ENCODE measurements around the gene PLCB1. TPM values are rescaled to one million over a fixed set of nuclear protein-coding genes. Genes with fewer than 3 reads are reported as not detected.

Gene PLCB1
- total RNA-seq, 1 experiment from 2014 or later, result 4.4 TPM

- ATAC-seq (no peak), DNase-seq (no peak)
- Histone ChIP-seq H3K27me3 (ENCODE audit: low read length) (peaks cover 15% of the 10 kb centered on the region; the same call in 1 of the 2 replicates), H3K4me1 (ENCODE audit: insufficient read depth, low read length) (no peaks in the 10 kb centered on the region), H3K27ac (ENCODE audit: low read length) (no peak overlapping the region), H3K79me2 (ENCODE audit: low read length) (no peaks in the 10 kb centered on the region), H2AFZ (ENCODE audit: low read length) (no peak overlapping the region), H3K9me2 (replicated peaks; ENCODE audit: low read length) (no peaks in the 10 kb centered on the region), H3K36me3 (ENCODE audit: low read depth, low read length) (no peaks in the 10 kb centered on the region), H3K4me2 (ENCODE audit: low read length) (no peak overlapping the region), H3F3A (ENCODE audit: low read length, unreplicated experiment) (no peaks in the 10 kb centered on the region), H4K20me1 (ENCODE audit: low read length) (no peaks in the 10 kb centered on the region), H3K9ac (ENCODE audit: low read length) (no peak overlapping the region), H3K9me3 (ENCODE audit: low read length) (no peaks in the 10 kb centered on the region), H3K4me3 (ENCODE audit: low read length) (no peak overlapping the region)
- intact Hi-C loops (cut with micrococcal nuclease), result no loop called here
- CTCF ChIA-PET, result no interaction called here
- no TSS peak for BruUV-seq (replicated peaks)
- POLR2A ChIA-PET (ENCODE audit: unreplicated experiment), result no interaction called here
- TF ChIP-seq CTCF (conservative IDR thresholded peaks at IDR 0.05; ENCODE audit: low read depth, low read length), result no peak
- TF ChIP-seq EZH2 (IDR thresholded peaks at IDR 0.05; ENCODE audit: low read length, unreplicated experiment), result no peak
- TF ChIP-seq EZH2phosphoT487 (IDR thresholded peaks at IDR 0.05; ENCODE audit: borderline replicate concordance, low read length), result no peak
Measured at GRCh38 chr20:8254911-8255582, 123.0 kb downstream of the PLCB1 start.

GRCh38 chr20:8255945-8256632 is 124.0 kb downstream of the PLCB1 start:
- TF ChIP-seq EZH2phosphoT487 (IDR thresholded peaks at IDR 0.05; ENCODE audit: borderline replicate concordance, low read length) (no peak), CTCF (conservative IDR thresholded peaks at IDR 0.05; ENCODE audit: low read depth, low read length) (no peak)
- Histone ChIP-seq H3F3A (ENCODE audit: low read length, unreplicated experiment) (no peaks in the 10 kb centered on the region), H3K4me1 (ENCODE audit: insufficient read depth, low read length) (no peaks in the 10 kb centered on the region), H4K20me1 (ENCODE audit: low read length) (no peaks in the 10 kb centered on the region), H3K4me3 (ENCODE audit: low read length) (no peak overlapping the region), H3K27me3 (ENCODE audit: low read length) (peaks cover 8% of the 10 kb centered on the region; the same call in 1 of the 2 replicates), H3K4me2 (ENCODE audit: low read length) (no peak overlapping the region), H3K9me2 (replicated peaks; ENCODE audit: low read length) (no peaks in the 10 kb centered on the region), H3K9me3 (ENCODE audit: low read length) (no peaks in the 10 kb centered on the region), H3K79me2 (ENCODE audit: low read length) (no peaks in the 10 kb centered on the region), H2AFZ (ENCODE audit: low read length) (no peak overlapping the region), H3K27ac (ENCODE audit: low read length) (no peak overlapping the region), H3K36me3 (ENCODE audit: low read depth, low read length) (no peaks in the 10 kb centered on the region), H3K9ac (ENCODE audit: low read length) (no peak overlapping the region)
- BruUV-seq (replicated peaks), result no TSS peak
- intact Hi-C loops (cut with micrococcal nuclease), result no loop called here
- ChIA-PET POLR2A (ENCODE audit: unreplicated experiment) (no interaction called here), CTCF (no interaction called here)
- DNase-seq, result no peak
- no peak for ATAC-seq

GRCh38 chr20:8260837-8261251 is 128.8 kb downstream of the PLCB1 start:
- DNase-seq (no peak), ATAC-seq (no peak)
- no peaks in the 10 kb centered on the region for H4K20me1 ChIP-seq (ENCODE audit: low read length)
- no peaks in the 10 kb centered on the region for H3K9me2 ChIP-seq (replicated peaks; ENCODE audit: low read length)
- no peak overlapping the region for H3K4me2 ChIP-seq (ENCODE audit: low read length)
- H3K9ac ChIP-seq (ENCODE audit: low read length), result no peak overlapping the region
- H3K36me3 ChIP-seq (ENCODE audit: low read depth, low read length), result no peaks in the 10 kb centered on the region
- CTCF ChIA-PET, result no interaction called here
- no peaks in the 10 kb centered on the region for H3K4me1 ChIP-seq (ENCODE audit: insufficient read depth, low read length)
- no peaks in the 10 kb centered on the region for H3K9me3 ChIP-seq (ENCODE audit: low read length)
- H3K27me3 ChIP-seq (ENCODE audit: low read length), result peaks cover 5% of the 10 kb centered on the region; the same call in 1 of the 2 replicates
- no peak overlapping the region for H3K4me3 ChIP-seq (ENCODE audit: low read length)
- no peak overlapping the region for H2AFZ ChIP-seq (ENCODE audit: low read length)
- H3K27ac ChIP-seq (ENCODE audit: low read length), result no peak overlapping the region
- H3K79me2 ChIP-seq (ENCODE audit: low read length), result no peaks in the 10 kb centered on the region
- POLR2A ChIA-PET (ENCODE audit: unreplicated experiment), result no interaction called here
- BruUV-seq (replicated peaks), result no TSS peak
- no peaks in the 10 kb centered on the region for H3F3A ChIP-seq (ENCODE audit: low read length, unreplicated experiment)
- intact Hi-C loops (cut with micrococcal nuclease), result no loop called here
- TF ChIP-seq EZH2 (IDR thresholded peaks at IDR 0.05; ENCODE audit: low read length, unreplicated experiment) (no peak), EZH2phosphoT487 (IDR thresholded peaks at IDR 0.05; ENCODE audit: borderline replicate concordance, low read length) (no peak), CTCF (conservative IDR thresholded peaks at IDR 0.05; ENCODE audit: low read depth, low read length) (no peak)

Measured in PC-3 (cell line).